ENCODE results near the gene SEC11C. TPM values are rescaled to one million over a fixed set of nuclear protein-coding genes. Genes with fewer than 3 reads are reported as not detected.

SEC11C gene
- total and polyA plus RNA-seq, 2 experiments from 2014 or later = 11.6 to 122 TPM

GRCh38 chr18:59127047-59127446, 12.6 kb upstream of the SEC11C start:
- H3K4me3 ChIP-seq = no peak overlapping the region
- H3K4me1 ChIP-seq (ENCODE audit: low read depth) = no peaks in the 10 kb centered on the region
- TF ChIP-seq, protein P1, sequence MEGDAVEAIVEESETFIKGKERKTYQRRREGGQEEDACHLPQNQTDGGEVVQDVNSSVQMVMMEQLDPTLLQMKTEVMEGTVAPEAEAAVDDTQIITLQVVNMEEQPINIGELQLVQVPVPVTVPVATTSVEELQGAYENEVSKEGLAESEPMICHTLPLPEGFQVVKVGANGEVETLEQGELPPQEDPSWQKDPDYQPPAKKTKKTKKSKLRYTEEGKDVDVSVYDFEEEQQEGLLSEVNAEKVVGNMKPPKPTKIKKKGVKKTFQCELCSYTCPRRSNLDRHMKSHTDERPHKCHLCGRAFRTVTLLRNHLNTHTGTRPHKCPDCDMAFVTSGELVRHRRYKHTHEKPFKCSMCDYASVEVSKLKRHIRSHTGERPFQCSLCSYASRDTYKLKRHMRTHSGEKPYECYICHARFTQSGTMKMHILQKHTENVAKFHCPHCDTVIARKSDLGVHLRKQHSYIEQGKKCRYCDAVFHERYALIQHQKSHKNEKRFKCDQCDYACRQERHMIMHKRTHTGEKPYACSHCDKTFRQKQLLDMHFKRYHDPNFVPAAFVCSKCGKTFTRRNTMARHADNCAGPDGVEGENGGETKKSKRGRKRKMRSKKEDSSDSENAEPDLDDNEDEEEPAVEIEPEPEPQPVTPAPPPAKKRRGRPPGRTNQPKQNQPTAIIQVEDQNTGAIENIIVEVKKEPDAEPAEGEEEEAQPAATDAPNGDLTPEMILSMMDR (IDR thresholded peaks at IDR 0.05; ENCODE audit: low read depth, low read length) = no peak
- H3K36me3 ChIP-seq = no peaks in the 10 kb centered on the region
- DNase-seq (ENCODE audit: low read depth in 1 of 2, low spot score in 1 of 2) = no peak
- H3K9me3 ChIP-seq (ENCODE audit: low read depth) = no peaks in the 10 kb centered on the region
- H3K27me3 ChIP-seq = peaks cover 51% of the 10 kb centered on the region
- H3K27ac ChIP-seq = no peak overlapping the region

DNA sequence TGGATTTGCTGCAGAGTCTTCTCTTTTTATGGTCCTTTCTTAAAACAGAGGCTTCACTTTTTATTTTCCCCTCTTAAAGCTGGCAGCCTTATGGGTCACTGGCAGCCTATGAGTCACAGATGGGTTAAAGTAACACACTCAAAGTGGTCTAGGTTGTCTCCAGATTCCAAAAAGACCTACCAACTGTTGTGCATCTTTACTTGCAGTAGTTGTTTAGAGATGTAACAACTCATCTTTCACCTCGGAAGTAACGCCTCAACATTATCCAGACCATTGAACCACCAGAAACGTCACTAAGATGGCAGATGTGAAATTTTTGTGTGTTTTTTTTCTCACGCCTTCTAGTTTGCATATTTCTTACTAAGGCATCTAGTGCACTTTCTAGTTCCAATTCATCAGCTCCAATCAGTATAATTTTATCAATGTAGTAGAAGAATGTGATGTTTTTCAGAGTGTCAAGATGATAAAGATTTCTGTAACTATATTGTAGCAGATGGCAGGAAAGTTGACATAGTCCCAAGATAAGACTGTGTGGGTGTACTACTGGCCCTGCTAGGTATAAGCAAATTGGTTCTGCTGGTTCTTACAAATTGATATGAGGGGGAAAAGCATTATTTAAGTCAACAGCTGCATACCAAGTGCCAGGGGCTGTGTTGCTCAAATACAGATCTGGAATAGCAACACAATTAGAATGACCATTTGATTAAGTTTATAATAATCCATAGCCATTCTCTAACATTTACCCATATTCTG, 9.6 kb upstream of the SEC11C start:
- Histone ChIP-seq H3K27me3 (peaks cover 73% of the 10 kb centered on the region), H3K4me3 (no peak overlapping the region), H3K27ac (no peak overlapping the region), H3K36me3 (no peaks in the 10 kb centered on the region), H3K4me1 (ENCODE audit: low read depth) (no peaks in the 10 kb centered on the region), H3K9me3 (ENCODE audit: low read depth) (no peaks in the 10 kb centered on the region)
- TF ChIP-seq, protein P1 (IDR thresholded peaks at IDR 0.05; ENCODE audit: low read depth, low read length) = no peak
- DNase-seq (ENCODE audit: low read depth in 1 of 2, low spot score in 1 of 2) = no peak

GRCh38 chr18:59132810-59133465, 6.7 kb upstream of the SEC11C start:
- Histone ChIP-seq H3K27ac (no peak overlapping the region), H3K36me3 (no peaks in the 10 kb centered on the region), H3K9me3 (ENCODE audit: low read depth) (no peaks in the 10 kb centered on the region), H3K27me3 (peaks cover 82% of the 10 kb centered on the region), H3K4me1 (ENCODE audit: low read depth) (no peaks in the 10 kb centered on the region), H3K4me3 (no peak overlapping the region)
- TF ChIP-seq, protein P1 (IDR thresholded peaks at IDR 0.05; ENCODE audit: low read depth, low read length) = no peak
- no peak for DNase-seq (ENCODE audit: low read depth in 1 of 2, low spot score in 1 of 2)

DNA sequence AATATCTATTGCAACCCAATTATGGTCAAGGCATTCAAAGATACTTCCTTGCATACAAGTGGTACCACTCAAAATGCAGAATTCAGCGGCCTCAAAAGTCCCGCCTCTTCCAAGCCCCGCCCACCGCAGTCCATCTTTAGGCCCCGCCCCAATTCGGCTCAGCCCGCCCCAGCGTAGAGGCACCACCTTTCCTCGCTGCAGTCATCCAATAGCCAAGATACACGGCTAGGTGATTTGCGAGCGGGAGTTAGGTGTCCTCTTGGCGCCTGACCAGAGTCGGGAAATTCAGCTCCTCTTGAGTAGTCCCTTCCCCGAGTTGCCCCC, 431 bp upstream of the SEC11C start:
- Histone ChIP-seq H3K36me3 (no peaks in the 10 kb centered on the region), H3K27ac (peak overlapping the region; percentile 97), H3K4me3 (peak overlapping the region; percentile 64), H3K4me1 (ENCODE audit: low read depth) (peaks cover 4% of the 10 kb centered on the region), H3K27me3 (peaks cover 29% of the 10 kb centered on the region), H3K9me3 (ENCODE audit: low read depth) (no peaks in the 10 kb centered on the region)
- TF ChIP-seq, protein P1 (IDR thresholded peaks at IDR 0.05; ENCODE audit: low read depth, low read length) = no peak
- peak; percentile 87 to 93 for DNase-seq (ENCODE audit: low read depth in 1 of 2, low spot score in 1 of 2)

DNA sequence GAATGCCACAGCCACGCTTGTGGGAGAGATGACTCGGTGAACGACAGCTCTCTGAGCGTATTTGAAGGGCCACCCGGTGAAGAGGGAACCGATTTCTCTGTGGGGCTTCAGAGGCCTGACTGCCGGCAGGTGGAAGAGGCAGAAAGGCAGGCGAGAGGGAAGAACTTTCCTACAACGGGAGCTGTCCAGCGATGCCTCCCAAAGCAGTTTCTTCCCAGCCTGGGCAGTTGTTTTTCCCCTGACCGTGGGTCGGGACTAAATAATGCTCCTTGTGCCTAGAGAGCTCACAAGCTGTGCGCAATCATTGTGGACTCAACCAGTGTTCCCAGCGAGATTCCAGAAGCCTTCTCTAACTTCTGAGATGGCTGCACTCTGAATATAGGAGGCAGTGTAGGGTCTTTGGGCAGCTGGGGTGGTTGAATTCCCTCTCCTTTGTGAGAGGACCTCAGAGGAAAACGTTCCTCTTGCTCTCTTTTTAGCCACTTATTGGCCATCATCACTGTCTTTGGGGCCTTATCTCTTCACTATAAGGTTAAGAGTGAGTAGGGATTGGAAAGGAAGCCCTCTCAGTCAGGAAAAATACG, 710 bp downstream of the SEC11C start:
- Histone ChIP-seq H3K36me3 (no peaks in the 10 kb centered on the region), H3K9me3 (ENCODE audit: low read depth) (no peaks in the 10 kb centered on the region), H3K27ac (peak overlapping the region; percentile 27), H3K27me3 (peaks cover 18% of the 10 kb centered on the region), H3K4me3 (peak overlapping the region; percentile 64), H3K4me1 (ENCODE audit: low read depth) (peaks cover 4% of the 10 kb centered on the region)
- TF ChIP-seq, protein P1 (IDR thresholded peaks at IDR 0.05; ENCODE audit: low read depth, low read length) = no peak
- DNase-seq (ENCODE audit: low read depth in 1 of 2, low spot score in 1 of 2) = peak; percentile 33 to 83
